Neuronal stem cell (in vitro differentiated cells): Measurements from ENCODE around the gene JAK1.

Source experiments
- DNase-seq: peaks from one replicate; pipeline ENCODE4 v3.0.0-alpha.2; 2013; ENCODE audit warnings: low spot score
- H2AFZ ChIP-seq: one replicate; pipeline ENCODE4 v1.6.1; 2013; ENCODE audit warnings: mild to moderate bottlenecking, low read length, inconsistent platforms
- H2AK5ac ChIP-seq: 2 replicates; pipeline ENCODE4 v1.6.1; 2013; ENCODE audit warnings: low read depth, mild to moderate bottlenecking, inconsistent platforms, low read length, moderate library complexity, mixed read lengths
- H2BK120ac ChIP-seq: 2 replicates; pipeline ENCODE4 v1.6.1; 2013; ENCODE audit warnings: low read depth, mild to moderate bottlenecking, inconsistent platforms, low read length, moderate library complexity, mixed read lengths
- H2BK12ac ChIP-seq: one replicate; pipeline ENCODE4 v1.6.1; 2013; ENCODE audit warnings: low read length, inconsistent platforms
- H2BK15ac ChIP-seq: 2 replicates; pipeline ENCODE4 v1.6.1; 2013; ENCODE audit warnings: mild to moderate bottlenecking, low read length, inconsistent platforms, mixed read lengths
- H2BK5ac ChIP-seq: one replicate; pipeline ENCODE4 v1.6.1; 2013; ENCODE audit warnings: inconsistent platforms, mild to moderate bottlenecking, low read length, moderate library complexity
- H3K14ac ChIP-seq: one replicate; pipeline ENCODE4 v1.6.1; 2013; ENCODE audit warnings: low read length, inconsistent platforms
- H3K18ac ChIP-seq: 2 replicates; pipeline ENCODE4 v1.6.1; 2013; ENCODE audit warnings: low read length, inconsistent platforms
- H3K23ac ChIP-seq: 2 replicates; pipeline ENCODE4 v1.6.1; 2013; ENCODE audit warnings: low read depth, mild to moderate bottlenecking, mixed read lengths, low read length, inconsistent platforms; ENCODE audit not compliant: poor library complexity
- H3K27ac ChIP-seq: replicated peaks from 3 replicates; pipeline ENCODE4 v1.5.1; 2013; ENCODE audit warnings: low read length, inconsistent platforms
- H3K27me3 ChIP-seq, 3 experiments: 2 replicates each; pipeline ENCODE4 v1.6.1; 2013; ENCODE audit warnings: low read length in 3 of 3, mild to moderate bottlenecking in 2 of 3, inconsistent platforms in 1 of 3, low read depth in 1 of 3, mixed read lengths in 1 of 3, moderate library complexity in 1 of 3; ENCODE audit not compliant: control insufficient read depth in 3 of 3, insufficient read depth in 3 of 3
- H3K36me3 ChIP-seq, 2 donors: replicated peaks in 1 of 2; 2 replicates each; pipeline ENCODE4 v1.6.1; 2013; ENCODE audit warnings: low read length in 2 of 2; ENCODE audit not compliant: control insufficient read depth in 2 of 2, insufficient read depth in 2 of 2
- H3K4ac ChIP-seq: 2 replicates; pipeline ENCODE4 v1.6.1; 2013; ENCODE audit warnings: inconsistent platforms, mild to moderate bottlenecking, low read length, moderate library complexity
- H3K4me1 ChIP-seq, 2 donors: 1 replicate in 1 of 2; 2 replicates in 1 of 2; pipeline ENCODE4 v1.6.1; 2013; ENCODE audit warnings: low read length in 2 of 2, low read depth in 1 of 2; ENCODE audit not compliant: control insufficient read depth in 2 of 2, insufficient read depth in 1 of 2
- H3K4me2 ChIP-seq: one replicate; pipeline ENCODE4 v1.6.1; 2013; ENCODE audit warnings: mild to moderate bottlenecking, low read length, inconsistent platforms; ENCODE audit not compliant: insufficient read depth, poor library complexity, severe bottlenecking
- H3K4me3 ChIP-seq, 2 donors: 2 replicates each; pipeline ENCODE4 v1.5.1; 2013; ENCODE audit warnings: low read length in 2 of 2, mild to moderate bottlenecking in 2 of 2, inconsistent platforms in 1 of 2, moderate library complexity in 1 of 2
- H3K79me1 ChIP-seq: one replicate; pipeline ENCODE4 v1.6.1; 2013; ENCODE audit warnings: low read depth, mild to moderate bottlenecking, inconsistent platforms, low read length, moderate library complexity
- H3K9ac ChIP-seq: one replicate; pipeline ENCODE4 v1.6.1; 2013; ENCODE audit warnings: mild to moderate bottlenecking, low read depth, low read length, inconsistent platforms; ENCODE audit not compliant: poor library complexity
- H3K9me3 ChIP-seq, 2 donors: replicated peaks in 1 of 2; 2 replicates each; pipeline versions ENCODE3 to v1.6.1; 2013; ENCODE audit warnings: low read length in 2 of 2, mild to moderate bottlenecking in 2 of 2, inconsistent platforms in 1 of 2, low read depth in 1 of 2, mixed read lengths in 1 of 2, moderate library complexity in 1 of 2; ENCODE audit not compliant: control insufficient read depth in 2 of 2, insufficient read depth in 1 of 2
- H4K8ac ChIP-seq: one replicate; pipeline ENCODE4 v1.6.1; 2013; ENCODE audit warnings: low read depth, mild to moderate bottlenecking, inconsistent platforms, low read length, moderate library complexity
- H4K91ac ChIP-seq: one replicate; pipeline ENCODE4 v1.6.1; 2013; ENCODE audit warnings: low read length, low read depth, mild to moderate bottlenecking, inconsistent platforms; ENCODE audit not compliant: poor library complexity
- WGBS, 2 donors: extraction: QIAGEN DNeasy Blood & Tissue Kit; methylation state at CpG; one replicate each; pipeline ENCODE4 v1.1.7; 2013; ENCODE audit warnings: missing lambda C conversion rate in 2 of 2, mixed read lengths in 1 of 2; ENCODE audit not compliant: insufficient read length in 2 of 2, insufficient replicate concordance in 1 of 2; ENCODE audit errors: extremely low coverage in 2 of 2; 5-methylcytosine and 5-hydroxymethylcytosine counted together

Gene JAK1

GRCh38 chr1:64946916-64947315, 19.4 kb downstream of the JAK1 start:
- Histone ChIP-seq H2AFZ (no peak overlapping the region), H3K4me2 (no peak overlapping the region), H3K36me3 (no peaks in the 10 kb centered on the region), H2BK120ac (no peak overlapping the region), H2BK12ac (no peak overlapping the region), H3K14ac (no peak overlapping the region), H3K27me3 (no peaks in the 10 kb centered on the region), H2BK5ac (no peak overlapping the region), H3K9ac (no peak overlapping the region), H4K91ac (no peak overlapping the region), H3K4me3 (no peak overlapping the region), H3K23ac (no peak overlapping the region), H3K79me1 (no peaks in the 10 kb centered on the region), H3K4me1 (peaks cover 0 to 5% of the 10 kb centered on the region in 2 donors), H3K9me3 (peaks cover 0 to under 1% of the 10 kb centered on the region in 2 donors), H2BK15ac (no peak overlapping the region), H4K8ac (no peak overlapping the region), H3K18ac (no peak overlapping the region), H2AK5ac (no peak overlapping the region), H3K4ac (no peak overlapping the region), H3K27ac (no peak overlapping the region)
- no peak for DNase-seq
- no CpG with 5 or more reads among the region's 1 CpG for WGBS, 2 donors

GRCh38 chr1:64944913-64945312, 21.4 kb downstream of the JAK1 start:
- no CpG with 5 or more reads among the region's 6 CpGs for WGBS, 2 donors
- Histone ChIP-seq H3K27ac (no peak overlapping the region), H3K4me1 (peaks cover 0 to 5% of the 10 kb centered on the region in 2 donors), H2BK5ac (no peak overlapping the region), H2AFZ (no peak overlapping the region), H3K79me1 (no peaks in the 10 kb centered on the region), H3K36me3 (no peaks in the 10 kb centered on the region), H4K8ac (no peak overlapping the region), H3K9ac (no peak overlapping the region), H3K14ac (no peak overlapping the region), H2BK15ac (no peak overlapping the region), H3K4me3 (no peak overlapping the region), H2BK120ac (no peak overlapping the region), H3K9me3 (no peaks in the 10 kb centered on the region), H3K23ac (no peak overlapping the region), H3K18ac (no peak overlapping the region), H2BK12ac (no peak overlapping the region), H3K27me3 (no peaks in the 10 kb centered on the region), H4K91ac (no peak overlapping the region), H3K4me2 (no peak overlapping the region), H3K4ac (no peak overlapping the region), H2AK5ac (no peak overlapping the region)
- DNase-seq = no peak

- H3K79me1 ChIP-seq = no peaks in the 10 kb centered on the region
- no peak overlapping the region for H3K4ac ChIP-seq
- no peaks in the 10 kb centered on the region for H3K27me3 ChIP-seq
- no peak overlapping the region for H3K18ac ChIP-seq
- H4K8ac ChIP-seq = no peak overlapping the region
- WGBS, 2 donors = no CpG with 5 or more reads among the region's 3 CpGs
- H2AK5ac ChIP-seq = no peak overlapping the region
- DNase-seq = no peak
- no peak overlapping the region for H3K4me2 ChIP-seq
- H3K9me3 ChIP-seq = no peaks in the 10 kb centered on the region
- H2BK12ac ChIP-seq = no peak overlapping the region
- H4K91ac ChIP-seq = no peak overlapping the region
- H3K4me1 ChIP-seq = peaks cover 0 to 5% of the 10 kb centered on the region in 2 donors
- no peak overlapping the region for H3K4me3 ChIP-seq
- H2AFZ ChIP-seq = no peak overlapping the region
- no peak overlapping the region for H2BK120ac ChIP-seq
- no peak overlapping the region for H3K27ac ChIP-seq
- no peak overlapping the region for H3K14ac ChIP-seq
- no peaks in the 10 kb centered on the region for H3K36me3 ChIP-seq
- H2BK5ac ChIP-seq = no peak overlapping the region
- no peak overlapping the region for H3K23ac ChIP-seq
- no peak overlapping the region for H3K9ac ChIP-seq
- no peak overlapping the region for H2BK15ac ChIP-seq
These were observed 23.7 kb downstream of the JAK1 start for GRCh38 chr1:64942675-64943074.

- no peak overlapping the region for H2BK15ac ChIP-seq
- no peak overlapping the region for H4K91ac ChIP-seq
- no peaks in the 10 kb centered on the region for H3K36me3 ChIP-seq
- peaks cover 0 to 1% of the 10 kb centered on the region in 2 donors for H3K4me1 ChIP-seq
- DNase-seq = no peak
- no peak overlapping the region for H3K4me2 ChIP-seq
- no peak overlapping the region for H2BK12ac ChIP-seq
- H3K9me3 ChIP-seq = no peaks in the 10 kb centered on the region
- no peak overlapping the region for H2BK120ac ChIP-seq
- no peak overlapping the region for H3K4me3 ChIP-seq
- no peak overlapping the region for H3K14ac ChIP-seq
- H3K23ac ChIP-seq = no peak overlapping the region
- H3K27me3 ChIP-seq = no peaks in the 10 kb centered on the region
- H3K18ac ChIP-seq = no peak overlapping the region
- H3K79me1 ChIP-seq = no peaks in the 10 kb centered on the region
- no CpG with 5 or more reads among the region's 4 CpGs for WGBS, 2 donors
- no peak overlapping the region for H3K4ac ChIP-seq
- no peak overlapping the region for H2AK5ac ChIP-seq
- no peak overlapping the region for H3K27ac ChIP-seq
- no peak overlapping the region for H3K9ac ChIP-seq
- H2BK5ac ChIP-seq = no peak overlapping the region
- no peak overlapping the region for H2AFZ ChIP-seq
- H4K8ac ChIP-seq = no peak overlapping the region
These were observed 24.2 kb downstream of the JAK1 start for GRCh38 chr1:64942118-64942517.
